Skeletal muscle tissue (tissue), 1 donor: ENCODE measurements around the gene MAP3K13. TPM values are rescaled to one million over a fixed set of nuclear protein-coding genes. Genes with fewer than 3 reads are reported as not detected.

Experiments used
- total RNA-seq: library from RNA; depleted of rRNA; stranded (reverse); fragments of >200 nt; gene quantifications from one replicate; pipeline ENCODE4 v1.2.3, GENCODE V29; 2014

Gene MAP3K13
- total RNA-seq, 1 donor from 2014 or later: 9.9 TPM

Other genes starting within 250 kb of the MAP3K13 start
- 4.2 TPM for gene C3orf70, start 210.1 kb upstream of the MAP3K13 start, total RNA-seq
- 1.0 TPM for gene EHHADH, start 109.1 kb upstream of the MAP3K13 start, total RNA-seq
- 13.6 TPM for gene TMEM41A, start 135.9 kb downstream of the MAP3K13 start, total RNA-seq
- gene LIPH, start 189.5 kb downstream of the MAP3K13 start, total RNA-seq: under 0.01 TPM
- gene SENP2, start 223.2 kb downstream of the MAP3K13 start, total RNA-seq: 39.1 TPM